Hematopoietic multipotent progenitor cell treated with erythropoietin and hydrocortisone succinate and interleukin-3 and kit ligand, for 8 days (in vitro differentiated cells): ENCODE data around the gene SGSM2.

Experiments
- DNase-seq: peaks from one replicate; pipeline ENCODE4 v3.0.0-alpha.2; 2015

Gene SGSM2

GRCh38 chr17:2337544-2338314 is 428 bp downstream of the SGSM2 start:
- DNase-seq = peak; percentile 58

GRCh38 chr17:2338315-2338657 is 985 bp downstream of the SGSM2 start:
- DNase-seq = no peak

- no peak for DNase-seq
Observed at GRCh38 chr17:2343421-2343820, 6.1 kb downstream of the SGSM2 start.

GRCh38 chr17:2344528-2344927 is 7.2 kb downstream of the SGSM2 start:
- no peak for DNase-seq

GRCh38 chr17:2346475-2346874 is 9.2 kb downstream of the SGSM2 start:
- DNase-seq = no peak

- DNase-seq = no peak
Observed at GRCh38 chr17:2347805-2348685, 10.7 kb downstream of the SGSM2 start.

GRCh38 chr17:2351269-2351668 is 14.0 kb downstream of the SGSM2 start:
- no peak for DNase-seq

- no peak for DNase-seq
Observed at GRCh38 chr17:2354311-2354710, 17.0 kb downstream of the SGSM2 start.

GRCh38 chr17:2357237-2357636 is 19.9 kb downstream of the SGSM2 start:
- no peak for DNase-seq

GRCh38 chr17:2357931-2358434 is 20.7 kb downstream of the SGSM2 start:
- DNase-seq = no peak

- DNase-seq = no peak
Observed at GRCh38 chr17:2361010-2361760, 23.9 kb downstream of the SGSM2 start.

- no peak for DNase-seq
Observed at GRCh38 chr17:2362016-2362415, 24.7 kb downstream of the SGSM2 start.

GRCh38 chr17:2362416-2362815 is 25.1 kb downstream of the SGSM2 start:
- no peak for DNase-seq

- DNase-seq = no peak
Observed at GRCh38 chr17:2362881-2363280, 25.6 kb downstream of the SGSM2 start.

GRCh38 chr17:2363318-2363717 is 26.0 kb downstream of the SGSM2 start:
- DNase-seq = no peak

GRCh38 chr17:2363851-2364762 is 26.8 kb downstream of the SGSM2 start:
- DNase-seq = no peak

GRCh38 chr17:2364763-2365116 is 27.4 kb downstream of the SGSM2 start:
- no peak for DNase-seq

- DNase-seq = no peak
Observed at GRCh38 chr17:2365132-2365531, 27.8 kb downstream of the SGSM2 start.

- DNase-seq = no peak
Observed at GRCh38 chr17:2366747-2367494, 29.6 kb downstream of the SGSM2 start.

GRCh38 chr17:2368359-2368758 is 31.1 kb downstream of the SGSM2 start:
- no peak for DNase-seq

- DNase-seq = no peak
Observed at GRCh38 chr17:2369039-2369438, 31.7 kb downstream of the SGSM2 start.
